HCT116 (cell line): ENCODE data around the gene BLOC1S5. TPM values are rescaled to one million over a fixed set of nuclear protein-coding genes. Genes with fewer than 3 reads are reported as not detected.

Experiments used
- ATAC-seq: fragments of 200-7000 bp; cut with Tn5 transposase; 2 replicates; pipeline ENCODE4 v1.9.1; 2020; ENCODE audit warnings: mild to moderate bottlenecking, moderate library complexity
- BruUV-seq: library from RNA; stranded (reverse); fragments of 400-500 nt; replicated peaks from 2 replicates; lab custom pipeline; 2021; lab: Mats Ljungman, UMichigan
- CTCF ChIA-PET: fragments of 300-600 bp; sonication (Branson Sonifier 250); formaldehyde crosslinking; loops from one replicate; lab custom pipeline; 2021; ENCODE audit warnings: antibody characterized with exemption; lab: Charles Lee
- POLR2A ChIA-PET: fragments of 300-600, 350-600 bp; sonication (Branson Sonifier 250); formaldehyde crosslinking; loops from one replicate; lab custom pipeline; 2021; ENCODE audit warnings: antibody characterized with exemption; lab: Charles Lee
- RAD21 ChIA-PET, 2 experiments: fragments of 300-600 bp; sonication (Branson Sonifier 250); formaldehyde crosslinking; loops; one replicate each; lab custom pipeline; 2023; ENCODE audit warnings: low total read pairs in 2 of 2; ENCODE audit not compliant: uncharacterized antibody in 2 of 2, unreplicated experiment in 2 of 2, low non-redundant PET in 1 of 2; lab: Charles Lee
- DNase-seq: peaks from one replicate; pipeline ENCODE4 v3.0.0-alpha.2; 2010; ENCODE audit warnings: low read depth, low spot score
- H2AFZ ChIP-seq: fragments of 200-600 bp; shearing (Covaris generic), sonication (generic); 2 replicates; pipeline ENCODE4 v1.6.1; 2017; ENCODE audit warnings: low read depth, mixed run types, mixed read lengths, antibody characterized with exemption, low read length; ENCODE audit not compliant: poor library complexity, severe bottlenecking
- H3K27ac ChIP-seq: 2 replicates; pipeline ENCODE4 v1.5.1; 2012; ENCODE audit warnings: low read depth, low read length
- H3K27me3 ChIP-seq: fragments of 200-600 bp; sonication (generic); 2 replicates; pipeline ENCODE4 v1.6.1; 2016; ENCODE audit warnings: mixed run types, low read length, mixed read lengths; ENCODE audit not compliant: insufficient read depth
- H3K36me3 ChIP-seq, 2 experiments: fragments of 200-500 bp in 1 of 2; fragments of 200-600 bp in 1 of 2; sonication (Bioruptor generic) in 1 of 2; sonication (generic) in 1 of 2; 2 replicates each; pipeline versions ENCODE4 v1.5.1 to v1.6.1; 2014 to 2016; ENCODE audit warnings: low read length in 2 of 2, inconsistent platforms in 1 of 2, mixed read lengths in 1 of 2, mixed run types in 1 of 2; ENCODE audit not compliant: insufficient read depth in 2 of 2, control insufficient read depth in 1 of 2
- H3K4me1 ChIP-seq, 2 experiments: fragments of 200-600 bp in 1 of 2; sonication (generic) in 1 of 2; 2 replicates each; pipeline versions ENCODE4 v1.5.1 to v1.6.1; 2012 to 2017; ENCODE audit warnings: low read length in 2 of 2, inconsistent platforms in 1 of 2, mild to moderate bottlenecking in 1 of 2, mixed read lengths in 1 of 2, mixed run types in 1 of 2, moderate library complexity in 1 of 2; ENCODE audit not compliant: insufficient read depth in 2 of 2, control insufficient read depth in 1 of 2
- H3K4me2 ChIP-seq: fragments of 200-600 bp; sonication (generic); 2 replicates; pipeline ENCODE4 v1.6.1; 2017; ENCODE audit warnings: mixed run types, low read length, mixed read lengths
- H3K4me3 ChIP-seq, 2 experiments: fragments of 200-600 bp in 1 of 2; sonication (generic) in 1 of 2; replicated peaks in 1 of 2; 2 replicates each; pipeline ENCODE4 v1.5.1; 2011 to 2016; ENCODE audit warnings: low read length in 2 of 2, control low read depth in 1 of 2, low read depth in 1 of 2, mild to moderate bottlenecking in 1 of 2, mixed read lengths in 1 of 2, mixed run types in 1 of 2
- H3K79me2 ChIP-seq: fragments of 200-600 bp; sonication (generic); 2 replicates; pipeline ENCODE4 v1.6.1; 2017; ENCODE audit warnings: mild to moderate bottlenecking, mixed run types, low read length, moderate library complexity, mixed read lengths; ENCODE audit not compliant: insufficient read depth
- H3K9ac ChIP-seq: fragments of 200-600 bp; sonication (generic); 2 replicates; pipeline ENCODE4 v1.6.1; 2016; ENCODE audit warnings: low read length, mixed read lengths
- H3K9me2 ChIP-seq: fragments of 200-600 bp; sonication (generic), shearing (Covaris generic); 2 replicates; pipeline ENCODE4 v1.6.1; 2017; ENCODE audit warnings: mixed run types, mild to moderate bottlenecking, moderate library complexity; ENCODE audit not compliant: insufficient read depth
- H3K9me3 ChIP-seq, 2 experiments: fragments of 200-500 bp in 1 of 2; fragments of 200-600 bp in 1 of 2; sonication (Bioruptor generic) in 1 of 2; sonication (generic) in 1 of 2; 2 replicates each; pipeline ENCODE4 v1.6.1; 2014 to 2017; ENCODE audit warnings: low read length in 2 of 2, mixed read lengths in 2 of 2, inconsistent platforms in 1 of 2, low read depth in 1 of 2, mild to moderate bottlenecking in 1 of 2, mixed run types in 1 of 2, moderate library complexity in 1 of 2; ENCODE audit not compliant: control insufficient read depth in 1 of 2, insufficient read depth in 1 of 2
- H4K20me1 ChIP-seq: fragments of 200-600 bp; sonication (generic), shearing (Covaris generic); 2 replicates; pipeline ENCODE4 v1.6.1; 2017; ENCODE audit warnings: mixed run types, mild to moderate bottlenecking, moderate library complexity; ENCODE audit not compliant: insufficient read depth
- CEBPB ChIP-seq: IDR thresholded peaks from 2 replicates; pipeline ENCODE4 v1.6.1; 2012; ENCODE audit warnings: low read depth
- CTCF ChIP-seq, 3 experiments: fragments of 200-600 bp in 1 of 3; sonication (generic) in 1 of 3; IDR thresholded peaks in 2 of 3; conservative IDR thresholded peaks in 1 of 3; 2 replicates each; pipeline ENCODE4 v1.5.1; 2012 to 2017; ENCODE audit warnings: low read depth in 2 of 3, low read length in 2 of 3, antibody characterized with exemption in 1 of 3, borderline replicate concordance in 1 of 3, control low read depth in 1 of 3, mild to moderate bottlenecking in 1 of 3, mixed read lengths in 1 of 3, mixed run types in 1 of 3, moderate library complexity in 1 of 3; ENCODE audit not compliant: insufficient read depth in 1 of 3
- EGR1 ChIP-seq: IDR thresholded peaks from 2 replicates; pipeline ENCODE4 v1.6.1; 2012; ENCODE audit warnings: low read depth
- ELF1 ChIP-seq: IDR thresholded peaks from 2 replicates; pipeline ENCODE4 v1.6.1; 2012; ENCODE audit warnings: low read depth, borderline replicate concordance
- EZH2 ChIP-seq: fragments of 200-600 bp; sonication (generic); IDR thresholded peaks from 2 replicates; pipeline ENCODE4 v1.6.1; 2017; ENCODE audit warnings: antibody characterized with exemption, mixed run types
- EZH2phosphoT487 ChIP-seq: fragments of 200-600 bp; IDR thresholded peaks from 2 replicates; pipeline ENCODE4 v1.6.1; 2018; ENCODE audit warnings: antibody characterized with exemption, borderline replicate concordance
- FOSL1 ChIP-seq: IDR thresholded peaks from 2 replicates; pipeline ENCODE4 v1.6.1; 2012; ENCODE audit warnings: low read depth
- POLR2A ChIP-seq: IDR thresholded peaks from 2 replicates; pipeline ENCODE4 v1.7.0; 2011; ENCODE audit warnings: borderline replicate concordance; ENCODE audit not compliant: insufficient read depth, insufficient read length; ENCODE audit errors: extremely low read depth
- POLR2AphosphoS5 ChIP-seq: IDR thresholded peaks from 2 replicates; pipeline ENCODE4 v1.6.1; 2011; ENCODE audit warnings: mild to moderate bottlenecking, low read depth, low read length, moderate library complexity
- RAD21 ChIP-seq: IDR thresholded peaks from 2 replicates; pipeline ENCODE4 v1.6.1; 2012; ENCODE audit warnings: low read depth, mild to moderate bottlenecking
- SIN3A ChIP-seq: IDR thresholded peaks from 2 replicates; pipeline ENCODE4 v1.6.1; 2012; ENCODE audit warnings: low read depth
- SRF ChIP-seq: IDR thresholded peaks from 2 replicates; pipeline ENCODE4 v1.6.1; 2012; ENCODE audit warnings: low read depth
- TCF7L2 ChIP-seq: IDR thresholded peaks from 2 replicates; pipeline ENCODE4 v1.7.0; 2011; ENCODE audit warnings: borderline replicate concordance, inconsistent platforms; ENCODE audit not compliant: insufficient read depth, insufficient read length; ENCODE audit errors: extremely low read depth
- YY1 ChIP-seq: IDR thresholded peaks from 2 replicates; pipeline ENCODE4 v1.6.1; 2011; ENCODE audit warnings: low read length, low read depth, moderate library complexity, mild to moderate bottlenecking; ENCODE audit not compliant: insufficient replicate concordance; ENCODE audit errors: extremely low read depth
- ZFX ChIP-seq: fragments of 450-650 bp; IDR thresholded peaks from 2 replicates; pipeline ENCODE4 v1.6.1; 2017
- ZNF274 ChIP-seq: fragments of 200-500 bp; sonication (Bioruptor generic); IDR thresholded peaks from 2 replicates; pipeline ENCODE4 v1.6.1; 2014; ENCODE audit warnings: mild to moderate bottlenecking, low read depth, low read length, inconsistent platforms
- intact Hi-C: fragments of 100-400 bp; cut with micrococcal nuclease; formaldehyde crosslinking; loops from 2 replicates; pipeline ENCODE4 v1.10.0; 2022
- total RNA-seq: library from RNA; stranded (reverse); gene quantifications from one replicate; pipeline ENCODE4 v1.2.1, GENCODE V29; 2021; ENCODE audit not compliant: unreplicated experiment
- TF ChIP-seq, protein P1 (sequence below): IDR thresholded peaks from 2 replicates; pipeline ENCODE4 v1.6.1; 2012
- TF ChIP-seq, protein P2 (sequence below): IDR thresholded peaks from 2 replicates; pipeline ENCODE4 v1.6.1; 2011; ENCODE audit warnings: mild to moderate bottlenecking, low read length, moderate library complexity; ENCODE audit not compliant: insufficient replicate concordance; ENCODE audit errors: extremely low read depth
- TF ChIP-seq, protein P3 (sequence below): IDR thresholded peaks from 2 replicates; pipeline ENCODE4 v1.6.1; 2012

The BLOC1S5 gene
- total RNA-seq, 1 experiment from 2014 or later, result 12.0 TPM

DNA sequence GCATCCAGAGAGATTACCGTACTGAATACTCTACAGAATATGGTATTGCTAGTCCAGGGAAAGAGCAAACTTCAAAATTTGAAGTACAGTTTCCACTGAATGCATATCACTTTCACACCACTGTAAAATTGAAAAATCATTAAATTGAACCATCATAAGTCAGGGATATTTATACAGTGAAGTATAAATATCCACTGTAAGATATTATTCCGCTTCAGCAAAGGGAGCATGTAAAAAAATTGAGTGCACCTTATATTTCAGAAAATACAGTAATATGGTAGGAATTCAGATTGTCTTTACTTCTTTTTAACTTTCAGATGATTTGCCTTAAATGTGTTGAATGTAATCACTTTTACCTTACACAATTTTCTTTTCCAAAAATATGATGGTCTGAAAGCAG is 92.7 kb downstream of the BLOC1S5 start:
- Histone ChIP-seq H3K27me3 (peaks cover 12% of the 10 kb centered on the region; the same call in 1 of the 2 replicates), H3K36me3 (no peaks in the 10 kb centered on the region), H4K20me1 (peaks cover 4% of the 10 kb centered on the region; the same call in 1 of the 2 replicates), H3K9me2 (no peaks in the 10 kb centered on the region), H3K4me1 (peaks cover 20 to 25% of the 10 kb centered on the region in 2 experiments), H3K9ac (no peak overlapping the region), H3K4me3 (no peak overlapping the region), H3K9me3 (peaks cover 0 to 3% of the 10 kb centered on the region in 2 experiments; a peak in 1 of 4 replicates), H3K27ac (no peak overlapping the region), H3K79me2 (no peaks in the 10 kb centered on the region), H2AFZ (no peak overlapping the region), H3K4me2 (no peak overlapping the region)
- CTCF ChIA-PET, result no interaction called here
- no TSS peak for BruUV-seq
- POLR2A ChIA-PET, result no interaction called here
- ATAC-seq, result no peak
- intact Hi-C loops, result no loop called here
- DNase-seq, result no peak
- RAD21 ChIA-PET, result no interaction called here
- TF ChIP-seq, protein P1, sequence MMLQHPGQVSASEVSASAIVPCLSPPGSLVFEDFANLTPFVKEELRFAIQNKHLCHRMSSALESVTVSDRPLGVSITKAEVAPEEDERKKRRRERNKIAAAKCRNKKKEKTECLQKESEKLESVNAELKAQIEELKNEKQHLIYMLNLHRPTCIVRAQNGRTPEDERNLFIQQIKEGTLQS, result no peak
- no peak for TF ChIP-seq EZH2
- TF ChIP-seq YY1, result no peak
- TF ChIP-seq EGR1, result no peak
- TF ChIP-seq, protein P2, sequence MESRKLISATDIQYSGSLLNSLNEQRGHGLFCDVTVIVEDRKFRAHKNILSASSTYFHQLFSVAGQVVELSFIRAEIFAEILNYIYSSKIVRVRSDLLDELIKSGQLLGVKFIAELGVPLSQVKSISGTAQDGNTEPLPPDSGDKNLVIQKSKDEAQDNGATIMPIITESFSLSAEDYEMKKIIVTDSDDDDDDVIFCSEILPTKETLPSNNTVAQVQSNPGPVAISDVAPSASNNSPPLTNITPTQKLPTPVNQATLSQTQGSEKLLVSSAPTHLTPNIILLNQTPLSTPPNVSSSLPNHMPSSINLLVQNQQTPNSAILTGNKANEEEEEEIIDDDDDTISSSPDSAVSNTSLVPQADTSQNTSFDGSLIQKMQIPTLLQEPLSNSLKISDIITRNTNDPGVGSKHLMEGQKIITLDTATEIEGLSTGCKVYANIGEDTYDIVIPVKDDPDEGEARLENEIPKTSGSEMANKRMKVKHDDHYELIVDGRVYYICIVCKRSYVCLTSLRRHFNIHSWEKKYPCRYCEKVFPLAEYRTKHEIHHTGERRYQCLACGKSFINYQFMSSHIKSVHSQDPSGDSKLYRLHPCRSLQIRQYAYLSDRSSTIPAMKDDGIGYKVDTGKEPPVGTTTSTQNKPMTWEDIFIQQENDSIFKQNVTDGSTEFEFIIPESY, result no peak
- TF ChIP-seq POLR2AphosphoS5, result no peak
- no peak for TF ChIP-seq TCF7L2
- no peak for TF ChIP-seq ZNF274
- no peak for TF ChIP-seq SIN3A
- no peak for TF ChIP-seq ELF1
- TF ChIP-seq, protein P3, sequence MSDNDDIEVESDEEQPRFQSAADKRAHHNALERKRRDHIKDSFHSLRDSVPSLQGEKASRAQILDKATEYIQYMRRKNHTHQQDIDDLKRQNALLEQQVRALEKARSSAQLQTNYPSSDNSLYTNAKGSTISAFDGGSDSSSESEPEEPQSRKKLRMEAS, result no peak
- TF ChIP-seq EZH2phosphoT487, result no peak
- no peak for TF ChIP-seq POLR2A
- TF ChIP-seq ZFX, result no peak
- no peak for TF ChIP-seq FOSL1
- no peak for TF ChIP-seq CTCF (IDR thresholded peaks at IDR 0.05 in 2 of 3, conservative IDR thresholded peaks at IDR 0.05 in 1 of 3; ENCODE audit: borderline replicate concordance in 1 of 3, insufficient read depth in 1 of 3, low read depth in 2 of 3, low read length in 2 of 3)
- TF ChIP-seq RAD21, result no peak
- TF ChIP-seq SRF, result no peak
- no peak for TF ChIP-seq CEBPB
